Upper lobe of left lung (tissue), 6 donors: ENCODE measurements around the gene FYB1. TPM values are rescaled to one million over a fixed set of nuclear protein-coding genes. Genes with fewer than 3 reads are reported as not detected.

ENCODE experiments used
- ATAC-seq, 2 donors: fragments of 200-7000 bp; cut with Tn5 transposase; one replicate each; pipeline ENCODE4 v1.9.1; 2022; ENCODE audit warnings: mild to moderate bottlenecking in 2 of 2, moderate library complexity in 2 of 2; ENCODE audit not compliant: low FRiP score in 2 of 2
- DNase-seq, 2 donors: peaks; one replicate each; pipeline ENCODE4 v3.0.0-alpha.2; 2019 to 2020
- H3K27ac ChIP-seq, 4 donors: fragments of 200-600 bp; sonication (generic); one replicate each; pipeline ENCODE4 v1.5.1; 2016 to 2019
- H3K27me3 ChIP-seq, 4 donors: fragments of 200-600 bp; sonication (generic); one replicate each; pipeline ENCODE4 v1.5.1; 2017 to 2019
- H3K36me3 ChIP-seq, 4 donors: fragments of 200-600 bp; sonication (generic); one replicate each; pipeline ENCODE4 v1.5.1; 2016 to 2019
- H3K4me1 ChIP-seq, 4 donors: fragments of 200-600 bp; sonication (generic); one replicate each; pipeline ENCODE4 v1.5.1; 2018 to 2019
- H3K4me3 ChIP-seq, 4 donors: fragments of 200-600 bp; sonication (generic); one replicate each; pipeline ENCODE4 v1.5.1; 2017 to 2019; ENCODE audit warnings: mild to moderate bottlenecking in 2 of 4, moderate library complexity in 1 of 4
- H3K9me3 ChIP-seq, 4 donors: fragments of 200-600 bp; sonication (generic); one replicate each; pipeline ENCODE4 v1.5.1; 2018 to 2019
- EP300 ChIP-seq, 4 donors: sonication (generic); formaldehyde crosslinking; IDR thresholded peaks; one replicate each; pipeline ENCODE4 v1.5.1; 2017; ENCODE audit warnings: antibody characterized with exemption in 4 of 4, control low read depth in 2 of 4
- POLR2A ChIP-seq, 4 donors: fragments of 450-650 bp; IDR thresholded peaks; one replicate each; pipeline ENCODE4 v1.5.1; 2016 to 2017; ENCODE audit warnings: antibody characterized with exemption in 4 of 4, mild to moderate bottlenecking in 2 of 4
- POLR2AphosphoS5 ChIP-seq, 2 donors: sonication (generic); formaldehyde crosslinking; IDR thresholded peaks; one replicate each; pipeline ENCODE4 v1.5.1; 2017; ENCODE audit warnings: antibody characterized with exemption in 2 of 2
- WGBS, 2 donors: methylation state at CpG; one replicate each; pipeline ENCODE4 v1.1.5; 2017 to 2018; 5-methylcytosine and 5-hydroxymethylcytosine counted together
- total RNA-seq, 6 donors: library from RNA; depleted of rRNA in 4 of 6; stranded (reverse); fragments of >200 nt in 4 of 6; gene quantifications; one replicate each; pipeline versions ENCODE4 v1.1.0 to v1.2.1, GENCODE V29; 2016 to 2021
- TF ChIP-seq, protein P1 (sequence below), 6 experiments: fragments of 450-650 bp in 4 of 6; fragments of 200-600 bp in 2 of 6; sonication (generic) in 2 of 6; IDR thresholded peaks; one replicate each; pipeline ENCODE4 v1.5.1; 2016 to 2019; ENCODE audit warnings: antibody characterized with exemption in 6 of 6
- donor health status: DM: no; HTN: no; CAD: no; lungs with moderate emphysema.
- donor health status: DM: no; HTN: yes; CAD: no; lungs with severe emphysema.

FYB1 gene
- total RNA-seq, 6 donors from 2014 or later, result 24.0 to 97.4 (median 42.5) TPM

DNA sequence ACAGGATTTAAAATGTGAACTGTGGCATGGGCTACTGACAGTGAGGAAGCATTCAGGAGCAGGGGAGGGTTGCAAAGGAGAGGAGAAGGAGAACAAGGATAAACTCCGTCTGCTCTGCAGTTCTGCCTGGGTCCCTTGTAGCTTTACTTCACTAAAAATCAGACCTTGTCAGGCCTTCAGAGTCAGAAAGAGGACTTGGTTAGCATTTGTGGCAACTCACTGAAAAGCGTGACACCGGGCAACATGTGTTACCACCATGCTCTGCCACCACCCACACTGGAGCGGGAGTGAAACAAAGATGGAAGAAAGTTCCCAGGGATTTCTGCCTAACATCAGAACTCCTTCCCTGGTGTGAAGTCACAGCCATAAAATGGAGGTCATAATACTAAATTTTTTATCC is 19.3 kb downstream of the FYB1 start:
- no peak for DNase-seq
- no peak for ATAC-seq
- peak overlapping the region in 2 of 4 donors; percentile 17 to 22 for H3K4me3 ChIP-seq
- no peak for TF ChIP-seq POLR2AphosphoS5 (IDR thresholded peaks at IDR 0.05)
- no peak for TF ChIP-seq EP300 (IDR thresholded peaks at IDR 0.05)
- no peak for TF ChIP-seq POLR2A (IDR thresholded peaks at IDR 0.05)
- TF ChIP-seq, protein P1, sequence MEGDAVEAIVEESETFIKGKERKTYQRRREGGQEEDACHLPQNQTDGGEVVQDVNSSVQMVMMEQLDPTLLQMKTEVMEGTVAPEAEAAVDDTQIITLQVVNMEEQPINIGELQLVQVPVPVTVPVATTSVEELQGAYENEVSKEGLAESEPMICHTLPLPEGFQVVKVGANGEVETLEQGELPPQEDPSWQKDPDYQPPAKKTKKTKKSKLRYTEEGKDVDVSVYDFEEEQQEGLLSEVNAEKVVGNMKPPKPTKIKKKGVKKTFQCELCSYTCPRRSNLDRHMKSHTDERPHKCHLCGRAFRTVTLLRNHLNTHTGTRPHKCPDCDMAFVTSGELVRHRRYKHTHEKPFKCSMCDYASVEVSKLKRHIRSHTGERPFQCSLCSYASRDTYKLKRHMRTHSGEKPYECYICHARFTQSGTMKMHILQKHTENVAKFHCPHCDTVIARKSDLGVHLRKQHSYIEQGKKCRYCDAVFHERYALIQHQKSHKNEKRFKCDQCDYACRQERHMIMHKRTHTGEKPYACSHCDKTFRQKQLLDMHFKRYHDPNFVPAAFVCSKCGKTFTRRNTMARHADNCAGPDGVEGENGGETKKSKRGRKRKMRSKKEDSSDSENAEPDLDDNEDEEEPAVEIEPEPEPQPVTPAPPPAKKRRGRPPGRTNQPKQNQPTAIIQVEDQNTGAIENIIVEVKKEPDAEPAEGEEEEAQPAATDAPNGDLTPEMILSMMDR (IDR thresholded peaks at IDR 0.05), result no peak
- 82 to 83% methylated on average over 4 of the region's 4 CpGs for WGBS, 2 donors
- H3K27ac ChIP-seq, result peak overlapping the region in 1 of 4 donors; percentile 28
- no peaks in the 10 kb centered on the region for H3K36me3 ChIP-seq
- H3K4me1 ChIP-seq, result peaks cover 0 to 8% (median 0%) of the 10 kb centered on the region in 4 donors
- H3K9me3 ChIP-seq, result no peaks in the 10 kb centered on the region
- H3K27me3 ChIP-seq, result no peaks in the 10 kb centered on the region

DNA sequence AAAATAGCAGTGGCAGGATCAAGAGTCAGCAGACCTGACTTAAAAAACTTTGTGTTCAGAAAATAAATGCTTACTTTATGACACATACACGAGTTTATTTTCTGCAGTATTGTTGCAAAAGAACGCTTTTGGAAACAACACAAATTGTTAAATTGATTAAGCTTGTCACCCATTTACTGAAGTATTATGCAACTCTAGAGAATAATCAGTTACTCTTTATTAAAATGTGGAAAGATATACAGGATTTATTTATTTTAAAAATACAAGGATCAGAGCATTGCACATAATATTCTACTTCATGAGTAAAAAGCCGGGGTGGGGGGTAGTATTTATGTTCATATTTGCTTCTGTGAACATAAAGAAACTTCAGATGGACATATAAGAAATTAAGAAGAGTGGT is 20.0 kb downstream of the FYB1 start:
- H3K36me3 ChIP-seq, result no peaks in the 10 kb centered on the region
- peak overlapping the region in 2 of 4 donors; percentile 17 to 22 for H3K4me3 ChIP-seq
- TF ChIP-seq POLR2A (IDR thresholded peaks at IDR 0.05) (no peak), EP300 (IDR thresholded peaks at IDR 0.05) (no peak), POLR2AphosphoS5 (IDR thresholded peaks at IDR 0.05) (no peak)
- TF ChIP-seq, protein P1 (IDR thresholded peaks at IDR 0.05), result no peak
- DNase-seq (no peak), ATAC-seq (no peak)
- WGBS, 2 donors, result 79 to 80% methylated on average over 3 of the region's 3 CpGs
- H3K27ac ChIP-seq, result peak overlapping the region in 1 of 4 donors; percentile 28
- peaks cover 0 to 8% (median 0%) of the 10 kb centered on the region in 4 donors for H3K4me1 ChIP-seq
- no peaks in the 10 kb centered on the region for H3K27me3 ChIP-seq
- H3K9me3 ChIP-seq, result no peaks in the 10 kb centered on the region

DNA sequence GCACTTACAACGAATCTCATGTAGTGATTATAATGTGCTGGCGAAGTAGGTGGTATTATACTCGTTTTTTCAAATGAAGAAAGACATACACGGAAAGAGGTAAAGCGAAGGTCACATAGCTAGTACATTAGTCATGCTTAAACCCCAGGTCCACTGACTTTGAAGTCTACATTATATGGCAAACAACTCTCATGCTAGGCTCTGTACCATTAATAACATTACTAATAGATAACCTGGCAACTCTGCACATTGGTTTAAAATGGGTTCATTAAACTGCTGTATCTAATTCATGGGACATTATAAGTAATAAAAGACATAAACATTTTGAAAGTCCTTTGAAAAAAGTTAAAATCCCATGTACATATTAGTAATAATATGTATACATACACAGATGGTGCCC is 21.2 kb downstream of the FYB1 start:
- no peaks in the 10 kb centered on the region for H3K9me3 ChIP-seq
- H3K27ac ChIP-seq, result no peak overlapping the region
- WGBS, 2 donors, result 82 to 83% methylated on average over 5 of the region's 5 CpGs
- no peaks in the 10 kb centered on the region for H3K27me3 ChIP-seq
- H3K4me1 ChIP-seq, result peaks cover 0 to 4% (median 0%) of the 10 kb centered on the region in 4 donors
- H3K4me3 ChIP-seq, result no peak overlapping the region
- DNase-seq (no peak), ATAC-seq (no peak)
- no peaks in the 10 kb centered on the region for H3K36me3 ChIP-seq
- TF ChIP-seq POLR2AphosphoS5 (IDR thresholded peaks at IDR 0.05), result no peak
- TF ChIP-seq POLR2A (IDR thresholded peaks at IDR 0.05), result no peak
- no peak for TF ChIP-seq EP300 (IDR thresholded peaks at IDR 0.05)
- TF ChIP-seq, protein P1 (IDR thresholded peaks at IDR 0.05), result no peak

DNA sequence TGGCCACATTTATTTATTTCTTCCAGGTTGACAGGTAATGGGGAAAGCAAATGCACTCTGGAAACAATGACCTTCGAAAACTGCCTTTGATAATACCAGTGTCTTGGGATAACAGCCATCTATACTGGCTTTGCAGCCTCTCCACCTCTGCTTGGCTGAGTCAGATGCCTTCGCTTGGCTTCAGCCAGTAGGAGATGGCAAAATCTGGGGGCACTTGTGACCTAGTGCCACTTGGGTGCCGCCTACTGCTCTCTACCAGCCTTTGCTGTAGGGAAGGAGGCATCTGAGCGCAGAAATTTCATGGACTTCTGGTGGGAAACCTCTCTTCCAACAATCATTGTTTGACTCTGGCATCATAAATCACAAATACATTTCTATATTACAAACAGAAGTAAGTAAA is 21.8 kb downstream of the FYB1 start:
- 80 to 96% methylated on average over 4 of the region's 4 CpGs for WGBS, 2 donors
- ATAC-seq (no peak), DNase-seq (no peak)
- TF ChIP-seq POLR2AphosphoS5 (IDR thresholded peaks at IDR 0.05) (no peak), POLR2A (IDR thresholded peaks at IDR 0.05) (no peak), EP300 (IDR thresholded peaks at IDR 0.05) (no peak)
- TF ChIP-seq, protein P1 (IDR thresholded peaks at IDR 0.05), result no peak
- H3K4me3 ChIP-seq, result no peak overlapping the region
- peaks cover 0 to 4% (median 0%) of the 10 kb centered on the region in 4 donors for H3K4me1 ChIP-seq
- H3K36me3 ChIP-seq, result no peaks in the 10 kb centered on the region
- H3K9me3 ChIP-seq, result no peaks in the 10 kb centered on the region
- H3K27me3 ChIP-seq, result no peaks in the 10 kb centered on the region
- H3K27ac ChIP-seq, result peak overlapping the region in 1 of 4 donors; percentile 18

DNA sequence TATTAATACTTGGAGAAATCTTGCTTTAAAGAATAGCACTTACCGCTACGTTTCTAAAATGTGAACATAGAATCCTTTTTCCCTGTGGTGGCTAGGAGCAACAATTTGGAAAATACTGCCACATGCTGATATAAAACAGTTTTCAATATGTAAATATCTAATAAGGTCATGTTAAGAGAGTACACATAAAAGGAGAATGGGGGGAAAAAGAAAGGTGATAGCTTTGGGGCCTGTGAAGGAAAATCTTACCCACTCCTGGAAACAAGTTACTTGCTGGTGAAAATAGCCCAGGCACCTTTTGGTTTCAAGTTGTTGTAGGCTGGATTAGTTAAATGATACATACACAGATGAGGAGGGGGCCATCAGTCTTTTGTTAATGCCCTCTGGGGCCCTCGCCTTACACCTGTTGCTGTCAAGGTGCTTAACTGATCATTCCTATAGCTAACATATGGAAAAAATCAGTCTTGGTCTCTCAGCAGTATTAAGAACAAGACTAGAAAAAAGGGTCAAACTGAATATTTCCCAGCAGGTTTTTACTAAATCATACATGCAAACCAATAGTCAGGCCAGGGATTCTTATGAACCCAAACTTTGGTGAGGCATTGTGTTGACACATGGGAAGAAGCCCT is 24.1 kb downstream of the FYB1 start:
- H3K27ac ChIP-seq, result peak overlapping the region in 1 of 4 donors; percentile 21
- TF ChIP-seq, protein P1 (IDR thresholded peaks at IDR 0.05), result no peak
- TF ChIP-seq POLR2A (IDR thresholded peaks at IDR 0.05), result no peak
- TF ChIP-seq POLR2AphosphoS5 (IDR thresholded peaks at IDR 0.05), result no peak
- no peak for TF ChIP-seq EP300 (IDR thresholded peaks at IDR 0.05)
- H3K4me3 ChIP-seq, result no peak overlapping the region
- no peaks in the 10 kb centered on the region for H3K4me1 ChIP-seq
- H3K9me3 ChIP-seq, result no peaks in the 10 kb centered on the region
- WGBS, 2 donors, result 88 to 96% methylated on average over 3 of the region's 3 CpGs
- no peaks in the 10 kb centered on the region for H3K27me3 ChIP-seq
- no peak for DNase-seq
- no peak for ATAC-seq
- H3K36me3 ChIP-seq, result no peaks in the 10 kb centered on the region
